Body of pancreas (tissue), 4 donors: ENCODE measurements around the gene FRMD4B. TPM values are rescaled to one million over a fixed set of nuclear protein-coding genes. Genes with fewer than 3 reads are reported as not detected.

ENCODE experiments used
- ATAC-seq: fragments of 150-250 bp; one replicate; pipeline ENCODE4 v1.9.1; 2016
- DNase-seq, 4 donors: peaks; one replicate each; pipeline ENCODE4 v3.0.0-alpha.2; 2019
- H3K27ac ChIP-seq, 4 donors: fragments of 200-600 bp; sonication (generic); 1 replicate in 3 of 4; 2 replicates in 1 of 4; pipeline versions ENCODE4 v1.5.1 to v1.6.1; 2016 to 2019; ENCODE audit warnings: mild to moderate bottlenecking in 1 of 4, mixed read lengths in 1 of 4, moderate library complexity in 1 of 4
- H3K27me3 ChIP-seq, 2 donors: fragments of 200-600 bp; sonication (generic); one replicate each; pipeline ENCODE4 v1.6.0; 2016; ENCODE audit warnings: mild to moderate bottlenecking in 1 of 2
- H3K36me3 ChIP-seq, 2 donors: fragments of 200-600 bp; sonication (generic); replicated peaks in 1 of 2; 2 replicates each; pipeline ENCODE4 v1.5.1; 2016; ENCODE audit warnings: low read depth in 2 of 2; ENCODE audit not compliant: insufficient read depth in 1 of 2
- H3K4me1 ChIP-seq: fragments of 200-600 bp; sonication (generic); one replicate; pipeline ENCODE4 v1.6.0; 2016
- H3K4me3 ChIP-seq, 2 donors: fragments of 200-600 bp; sonication (generic); 1 replicate in 1 of 2; 2 replicates in 1 of 2; pipeline ENCODE4 v1.5.1; 2016 to 2019
- H3K9me3 ChIP-seq, 3 donors: fragments of 200-600 bp; sonication (generic); 1 replicate in 2 of 3; 2 replicates in 1 of 3; pipeline ENCODE4 v1.5.1; 2016
- CTCF ChIP-seq, 7 experiments: fragments of 450-650 bp in 4 of 7; fragments of 200-600 bp in 3 of 7; sonication (generic) in 3 of 7; IDR thresholded peaks; one replicate each; pipeline ENCODE4 v1.5.1; 2016 to 2019; ENCODE audit warnings: antibody characterized with exemption in 7 of 7
- POLR2A ChIP-seq, 3 donors: fragments of 450-650 bp; IDR thresholded peaks; one replicate each; pipeline ENCODE4 v1.6.1; 2016; ENCODE audit warnings: antibody characterized with exemption in 3 of 3, mild to moderate bottlenecking in 2 of 3
- WGBS, 2 donors: methylation state at CpG; one replicate each; pipeline ENCODE4 v1.1.5; 2017; 5-methylcytosine and 5-hydroxymethylcytosine counted together
- intact Hi-C: fragments of 100-400 bp; cut with DNase I; formaldehyde crosslinking; loops from one replicate; pipeline ENCODE4 v1.15.1; 2023
- total RNA-seq, 2 donors: library from RNA; depleted of rRNA; stranded (reverse); fragments of >200 nt; gene quantifications; one replicate each; pipeline ENCODE4 v1.1.0, GENCODE V29; 2016

Gene FRMD4B
- total RNA-seq, 2 donors from 2014 or later, result 7.3 to 14.3 TPM

- Histone ChIP-seq H3K4me3 (no peak overlapping the region), H3K4me1 (peaks cover 20% of the 10 kb centered on the region), H3K27me3 (no peaks in the 10 kb centered on the region), H3K36me3 (peaks cover 5 to 12% of the 10 kb centered on the region in 2 donors), H3K27ac (peak overlapping the region in 2 of 4 donors; percentile 2 to 39), H3K9me3 (no peaks in the 10 kb centered on the region)
- no peak for ATAC-seq
- no peak for DNase-seq
- intact Hi-C loops, result no loop called here
- 91 to 97% methylated on average over 4 of the region's 4 CpGs for whole genome bisulfite sequencing, 2 donors
- TF ChIP-seq POLR2A (IDR thresholded peaks at IDR 0.05), result no peak
Measured at GRCh38 chr3:69178082-69178481, 207.8 kb downstream of the FRMD4B start.

- 70 to 79% methylated on average over 4 of the region's 4 CpGs for WGBS, 2 donors
- H3K4me3 ChIP-seq, result no peak overlapping the region
Measured at GRCh38 chr3:69174871-69175737, 210.8 kb downstream of the FRMD4B start.

GRCh38 chr3:69174445-69174844 lies 211.4 kb downstream of the FRMD4B start:
- no peaks in the 10 kb centered on the region for H3K27me3 ChIP-seq
- no peaks in the 10 kb centered on the region for H3K36me3 ChIP-seq
- no peak for DNase-seq
- no peak for TF ChIP-seq CTCF (IDR thresholded peaks at IDR 0.05)
- no peak for TF ChIP-seq POLR2A (IDR thresholded peaks at IDR 0.05)
- no peak overlapping the region for H3K27ac ChIP-seq
- ATAC-seq, result no peak
- intact Hi-C loops, result no loop called here
- H3K4me1 ChIP-seq, result peaks cover 20% of the 10 kb centered on the region
- WGBS, 2 donors, result 73 to 79% methylated on average over 2 of the region's 2 CpGs
- no peaks in the 10 kb centered on the region for H3K9me3 ChIP-seq
- no peak overlapping the region for H3K4me3 ChIP-seq

More at GRCh38 chr3:69174871-69175737, 210.8 kb downstream of the FRMD4B start:
- no peaks in the 10 kb centered on the region for H3K27me3 ChIP-seq
- intact Hi-C loops, result no loop called here
- no peak overlapping the region for H3K27ac ChIP-seq
- ATAC-seq (no peak), DNase-seq (no peak)
- peaks cover 27% of the 10 kb centered on the region for H3K4me1 ChIP-seq
- no peaks in the 10 kb centered on the region for H3K36me3 ChIP-seq
- no peaks in the 10 kb centered on the region for H3K9me3 ChIP-seq
- TF ChIP-seq POLR2A (IDR thresholded peaks at IDR 0.05), result no peak
- no peak for TF ChIP-seq CTCF (IDR thresholded peaks at IDR 0.05)

GRCh38 chr3:69172058-69172457 lies 213.8 kb downstream of the FRMD4B start:
- DNase-seq (no peak), ATAC-seq (no peak)
- Histone ChIP-seq H3K27me3 (no peaks in the 10 kb centered on the region), H3K9me3 (no peaks in the 10 kb centered on the region), H3K36me3 (peaks cover 0 to 2% of the 10 kb centered on the region in 2 donors), H3K27ac (peak overlapping the region in 2 of 4 donors; percentile 45 to 49), H3K4me3 (no peak overlapping the region), H3K4me1 (peaks cover 7% of the 10 kb centered on the region)
- 58 to 68% methylated on average over 1 of the region's 1 CpG for WGBS, 2 donors
- intact Hi-C loops, result no loop called here
- no peak for TF ChIP-seq POLR2A (IDR thresholded peaks at IDR 0.05)
- TF ChIP-seq CTCF (IDR thresholded peaks at IDR 0.05), result no peak

- H3K36me3 ChIP-seq, result peaks cover 0 to 2% of the 10 kb centered on the region in 2 donors
- no peaks in the 10 kb centered on the region for H3K9me3 ChIP-seq
- H3K27me3 ChIP-seq, result no peaks in the 10 kb centered on the region
- H3K4me3 ChIP-seq, result no peak overlapping the region
- intact Hi-C loops, result loop anchor here (10.0 kb wide), 2 partner anchors 248 to 508 kb away; no protein-coding TSS in a partner anchor
- no peak for DNase-seq
- no peak for ATAC-seq
- 41 to 71% methylated on average over 1 of the region's 1 CpG for WGBS, 2 donors
- no peak for TF ChIP-seq CTCF (IDR thresholded peaks at IDR 0.05)
- TF ChIP-seq POLR2A (IDR thresholded peaks at IDR 0.05), result no peak
- H3K27ac ChIP-seq, result no peak overlapping the region
- H3K4me1 ChIP-seq, result peaks cover under 1% of the 10 kb centered on the region
Measured at GRCh38 chr3:69166446-69166845, 219.4 kb downstream of the FRMD4B start.
